Activated CD4-positive, alpha-beta T cell treated with anti-CD3 and anti-CD28 coated beads, Interleukin-2, amount 10 ng/mL, durations not matched to agents 24 days and 14 days (primary cell): ENCODE measurements around the gene FAM168A. TPM values are rescaled to one million over a fixed set of nuclear protein-coding genes. Genes with fewer than 3 reads are reported as not detected.

Experiments
- DNase-seq: peaks from one replicate; pipeline ENCODE4 v3.0.0; 2022
- H3K27ac Mint-ChIP-seq: one replicate; pipeline ENCODE4 v1.8.0; 2022; ENCODE audit warnings: mild to moderate bottlenecking, mixed read lengths
- H3K27me3 Mint-ChIP-seq: one replicate; pipeline ENCODE4 v1.8.0; 2022; ENCODE audit warnings: mixed read lengths
- H3K36me3 Mint-ChIP-seq: one replicate; pipeline ENCODE4 v1.8.0; 2022; ENCODE audit warnings: low read depth, mild to moderate bottlenecking, mixed read lengths
- H3K4me1 Mint-ChIP-seq: one replicate; pipeline ENCODE4 v1.8.0; 2021; ENCODE audit warnings: mixed read lengths
- H3K4me3 Mint-ChIP-seq: one replicate; pipeline ENCODE4 v1.8.0; 2022; ENCODE audit warnings: mild to moderate bottlenecking, moderate library complexity, mixed read lengths
- H3K9me3 Mint-ChIP-seq: one replicate; pipeline ENCODE4 v1.8.0; 2021; ENCODE audit warnings: mixed read lengths
- intact Hi-C: fragments of 100-400 bp; cut with micrococcal nuclease; formaldehyde crosslinking; loops from one replicate; pipeline ENCODE4 v1.15.1; 2023
- total RNA-seq: library from RNA; stranded (reverse); gene quantifications from 2 replicates; pipeline ENCODE4 v1.2.3, GENCODE V29; 2022

Gene FAM168A
- total RNA-seq, 1 donor from 2014 or later = 19.8 TPM

- no peak for DNase-seq
- no peak overlapping the region for H3K4me3 Mint-ChIP-seq
- intact Hi-C loops = loop anchor here (5.0 kb wide), 1 partner anchor 40 kb away; no protein-coding TSS in a partner anchor
These were observed 61.0 kb downstream of the FAM168A start for GRCh38 chr11:73536961-73537360.

GRCh38 chr11:73532310-73532709 lies 65.6 kb downstream of the FAM168A start:
- no peak overlapping the region for H3K4me3 Mint-ChIP-seq
- no peak for DNase-seq
- H3K9me3 Mint-ChIP-seq = no peaks in the 10 kb centered on the region

More at GRCh38 chr11:73536961-73537360, 61.0 kb downstream of the FAM168A start:
- no peaks in the 10 kb centered on the region for H3K9me3 Mint-ChIP-seq
- H3K27me3 Mint-ChIP-seq = no peaks in the 10 kb centered on the region
- H3K36me3 Mint-ChIP-seq = peaks cover 4% of the 10 kb centered on the region
- H3K4me1 Mint-ChIP-seq = peaks cover 20% of the 10 kb centered on the region
- no peak overlapping the region for H3K27ac Mint-ChIP-seq

GRCh38 chr11:73531386-73531785 lies 66.5 kb downstream of the FAM168A start:
- Mint-ChIP-seq H3K9me3 (no peaks in the 10 kb centered on the region), H3K27ac (peak overlapping the region; percentile 18), H3K4me3 (no peak overlapping the region), H3K36me3 (peaks cover 2% of the 10 kb centered on the region), H3K4me1 (peaks cover 29% of the 10 kb centered on the region), H3K27me3 (no peaks in the 10 kb centered on the region)
- intact Hi-C loops = no loop called here
- DNase-seq = no peak

More at GRCh38 chr11:73532310-73532709, 65.6 kb downstream of the FAM168A start:
- H3K4me1 Mint-ChIP-seq = peaks cover 26% of the 10 kb centered on the region
- H3K27ac Mint-ChIP-seq = no peak overlapping the region
- peaks cover 4% of the 10 kb centered on the region for H3K36me3 Mint-ChIP-seq
- intact Hi-C loops = no loop called here
- H3K27me3 Mint-ChIP-seq = no peaks in the 10 kb centered on the region

- no peaks in the 10 kb centered on the region for H3K27me3 Mint-ChIP-seq
- peaks cover 2% of the 10 kb centered on the region for H3K36me3 Mint-ChIP-seq
- H3K4me1 Mint-ChIP-seq = peaks cover 30% of the 10 kb centered on the region
- H3K9me3 Mint-ChIP-seq = no peaks in the 10 kb centered on the region
- intact Hi-C loops = no loop called here
- DNase-seq = no peak
- H3K4me3 Mint-ChIP-seq = no peak overlapping the region
- H3K27ac Mint-ChIP-seq = no peak overlapping the region
These were observed 67.8 kb downstream of the FAM168A start for GRCh38 chr11:73530109-73530508.

GRCh38 chr11:73529204-73529530 lies 68.7 kb downstream of the FAM168A start:
- peaks cover under 1% of the 10 kb centered on the region for H3K9me3 Mint-ChIP-seq
- H3K27ac Mint-ChIP-seq = no peak overlapping the region
- intact Hi-C loops = no loop called here
- DNase-seq = no peak
- H3K4me3 Mint-ChIP-seq = no peak overlapping the region
- peaks cover 2% of the 10 kb centered on the region for H3K36me3 Mint-ChIP-seq
- H3K27me3 Mint-ChIP-seq = no peaks in the 10 kb centered on the region
- peaks cover 30% of the 10 kb centered on the region for H3K4me1 Mint-ChIP-seq

- Mint-ChIP-seq H3K36me3 (peaks cover 6% of the 10 kb centered on the region), H3K27ac (no peak overlapping the region), H3K27me3 (no peaks in the 10 kb centered on the region), H3K4me1 (peaks cover 30% of the 10 kb centered on the region), H3K9me3 (peaks cover 3% of the 10 kb centered on the region), H3K4me3 (peak overlapping the region; percentile 23)
- DNase-seq = no peak
- intact Hi-C loops = no loop called here
These were observed 69.3 kb downstream of the FAM168A start for GRCh38 chr11:73528483-73529203.

- no peak overlapping the region for H3K27ac Mint-ChIP-seq
- peaks cover 30% of the 10 kb centered on the region for H3K4me1 Mint-ChIP-seq
- intact Hi-C loops = no loop called here
- H3K4me3 Mint-ChIP-seq = no peak overlapping the region
- H3K36me3 Mint-ChIP-seq = peaks cover 8% of the 10 kb centered on the region
- no peaks in the 10 kb centered on the region for H3K27me3 Mint-ChIP-seq
- DNase-seq = no peak
- H3K9me3 Mint-ChIP-seq = peaks cover 3% of the 10 kb centered on the region
These were observed 69.9 kb downstream of the FAM168A start for GRCh38 chr11:73528013-73528412.

- no peak overlapping the region for H3K4me3 Mint-ChIP-seq
- no peak for DNase-seq
- H3K36me3 Mint-ChIP-seq = peaks cover 12% of the 10 kb centered on the region
- peaks cover 35% of the 10 kb centered on the region for H3K4me1 Mint-ChIP-seq
- no peaks in the 10 kb centered on the region for H3K27me3 Mint-ChIP-seq
- intact Hi-C loops = no loop called here
- H3K27ac Mint-ChIP-seq = no peak overlapping the region
- peaks cover 3% of the 10 kb centered on the region for H3K9me3 Mint-ChIP-seq
These were observed 72.3 kb downstream of the FAM168A start for GRCh38 chr11:73525611-73526010.

GRCh38 chr11:73524774-73525173 lies 73.1 kb downstream of the FAM168A start:
- no peak overlapping the region for H3K4me3 Mint-ChIP-seq
- H3K27me3 Mint-ChIP-seq = no peaks in the 10 kb centered on the region
- H3K9me3 Mint-ChIP-seq = peaks cover 3% of the 10 kb centered on the region
- peaks cover 12% of the 10 kb centered on the region for H3K36me3 Mint-ChIP-seq
- no peak overlapping the region for H3K27ac Mint-ChIP-seq
- H3K4me1 Mint-ChIP-seq = peaks cover 36% of the 10 kb centered on the region
- DNase-seq = no peak
- intact Hi-C loops = loop anchor here (5.0 kb wide), 1 partner anchor 73 kb away; the partner anchor contains the start of gene FAM168A

- no peak for DNase-seq
- Mint-ChIP-seq H3K36me3 (peaks cover 15% of the 10 kb centered on the region), H3K4me1 (peaks cover 27% of the 10 kb centered on the region), H3K27ac (peak overlapping the region; percentile 92), H3K9me3 (peaks cover 3% of the 10 kb centered on the region), H3K27me3 (no peaks in the 10 kb centered on the region), H3K4me3 (peak overlapping the region; percentile 57)
- intact Hi-C loops = loop anchor here (5.0 kb wide), 1 partner anchor 76 kb away; the partner anchor contains the start of gene FAM168A
These were observed 76.3 kb downstream of the FAM168A start for GRCh38 chr11:73521621-73522020.

GRCh38 chr11:73520353-73521061 lies 77.4 kb downstream of the FAM168A start:
- intact Hi-C loops = loop anchor here (5.0 kb wide), 1 partner anchor 77 kb away; the partner anchor contains the start of gene FAM168A
- H3K4me1 Mint-ChIP-seq = peaks cover 25% of the 10 kb centered on the region
- DNase-seq = peak; percentile 61
- peak overlapping the region; percentile 57 for H3K4me3 Mint-ChIP-seq
- peaks cover 3% of the 10 kb centered on the region for H3K9me3 Mint-ChIP-seq
- H3K36me3 Mint-ChIP-seq = peaks cover 15% of the 10 kb centered on the region
- no peaks in the 10 kb centered on the region for H3K27me3 Mint-ChIP-seq
- peak overlapping the region; percentile 92 for H3K27ac Mint-ChIP-seq

- H3K27me3 Mint-ChIP-seq = no peaks in the 10 kb centered on the region
- H3K4me1 Mint-ChIP-seq = peaks cover 25% of the 10 kb centered on the region
- peak overlapping the region; percentile 7 for H3K27ac Mint-ChIP-seq
- no peak for DNase-seq
- peak overlapping the region; percentile 19 for H3K4me3 Mint-ChIP-seq
- peaks cover 3% of the 10 kb centered on the region for H3K9me3 Mint-ChIP-seq
- peaks cover 16% of the 10 kb centered on the region for H3K36me3 Mint-ChIP-seq
- intact Hi-C loops = no loop called here
These were observed 78.6 kb downstream of the FAM168A start for GRCh38 chr11:73519266-73519665.

GRCh38 chr11:73518195-73518594 lies 79.7 kb downstream of the FAM168A start:
- Mint-ChIP-seq H3K36me3 (peaks cover 11% of the 10 kb centered on the region), H3K4me3 (no peak overlapping the region), H3K27ac (no peak overlapping the region), H3K9me3 (no peaks in the 10 kb centered on the region), H3K4me1 (peaks cover 25% of the 10 kb centered on the region), H3K27me3 (no peaks in the 10 kb centered on the region)
- intact Hi-C loops = no loop called here
- DNase-seq = no peak

GRCh38 chr11:73516080-73516479 lies 81.8 kb downstream of the FAM168A start:
- Mint-ChIP-seq H3K27ac (no peak overlapping the region), H3K36me3 (peaks cover 7% of the 10 kb centered on the region), H3K4me1 (peaks cover 15% of the 10 kb centered on the region), H3K4me3 (no peak overlapping the region), H3K9me3 (no peaks in the 10 kb centered on the region), H3K27me3 (no peaks in the 10 kb centered on the region)
- intact Hi-C loops = no loop called here
- no peak for DNase-seq
